Liver (tissue), 3 donors: ENCODE measurements around the gene GALNTL6.

Experiments
- EGR1 ChIP-seq, 2 donors: IDR thresholded peaks; 2 replicates each; pipeline ENCODE4 v1.6.1; 2016 to 2018; ENCODE audit warnings: antibody characterized with exemption in 2 of 2, low read depth in 2 of 2
- FOXA1 ChIP-seq: IDR thresholded peaks from 2 replicates; pipeline ENCODE4 v1.6.1; 2016; ENCODE audit warnings: antibody characterized with exemption
- JUND ChIP-seq, 2 donors: IDR thresholded peaks; 2 replicates each; pipeline ENCODE4 v1.6.1; 2016; ENCODE audit warnings: antibody characterized with exemption in 2 of 2
- RAD21 ChIP-seq, 2 donors: IDR thresholded peaks; 2 replicates each; pipeline ENCODE4 v1.6.1; 2016; ENCODE audit warnings: antibody characterized with exemption in 2 of 2, mild to moderate bottlenecking in 2 of 2
- RXRA ChIP-seq, 2 donors: IDR thresholded peaks; 2 replicates each; pipeline ENCODE4 v1.6.1; 2017 to 2018; ENCODE audit warnings: antibody characterized with exemption in 2 of 2, mild to moderate bottlenecking in 1 of 2
- SP1 ChIP-seq: IDR thresholded peaks from 2 replicates; pipeline ENCODE4 v1.6.1; 2018; ENCODE audit warnings: antibody characterized with exemption, mild to moderate bottlenecking
- TAF1 ChIP-seq: conservative IDR thresholded peaks from 2 replicates; pipeline ENCODE4 v1.6.1; 2016; ENCODE audit warnings: antibody characterized with exemption, mild to moderate bottlenecking
- YY1 ChIP-seq: IDR thresholded peaks from 2 replicates; pipeline ENCODE4 v1.6.1; 2016; ENCODE audit warnings: antibody characterized with exemption, mild to moderate bottlenecking
- TF ChIP-seq, protein P1 (sequence below): fragments of 150-350 bp; IDR thresholded peaks from 2 replicates; pipeline ENCODE4 v1.5.1; 2017; ENCODE audit warnings: improper control_type of control experiment, low read depth, low read length; ENCODE audit not compliant: missing input control
- TF ChIP-seq, protein P2 (sequence below): IDR thresholded peaks from 2 replicates; pipeline ENCODE4 v1.6.1; 2016; ENCODE audit warnings: antibody characterized with exemption
- TF ChIP-seq, protein P3 (sequence below): IDR thresholded peaks from 2 replicates; pipeline ENCODE4 v1.6.1; 2016; ENCODE audit warnings: antibody characterized with exemption
- TF ChIP-seq, protein P4 (sequence below): IDR thresholded peaks from 2 replicates; pipeline ENCODE4 v1.6.1; 2016; ENCODE audit warnings: antibody characterized with exemption, mild to moderate bottlenecking
- TF ChIP-seq, protein P5 (sequence below): IDR thresholded peaks from 2 replicates; pipeline ENCODE4 v1.6.1; 2016; ENCODE audit warnings: antibody characterized with exemption
- donor health status: healthy.
- donor health status: healthy.

DNA sequence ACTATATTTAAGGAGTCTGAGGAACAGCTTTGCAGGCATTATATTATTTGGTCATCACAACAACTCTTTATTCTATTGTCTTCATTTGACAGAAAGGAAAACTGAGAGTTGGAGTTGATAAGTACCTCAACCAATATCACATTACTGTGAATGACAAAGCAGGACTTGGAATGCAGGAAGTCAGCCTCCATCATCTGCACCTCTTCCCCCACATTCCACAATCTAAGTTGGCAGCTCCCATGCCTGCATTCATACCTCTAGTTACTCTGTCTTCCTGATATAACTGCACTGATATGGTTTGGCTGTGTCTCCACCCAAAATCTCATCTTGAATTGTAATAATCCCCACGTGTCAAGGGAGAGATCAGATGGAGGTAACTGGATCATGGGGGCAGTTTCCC is 356.7 kb downstream of the GALNTL6 start:
- TF ChIP-seq, protein P1, sequence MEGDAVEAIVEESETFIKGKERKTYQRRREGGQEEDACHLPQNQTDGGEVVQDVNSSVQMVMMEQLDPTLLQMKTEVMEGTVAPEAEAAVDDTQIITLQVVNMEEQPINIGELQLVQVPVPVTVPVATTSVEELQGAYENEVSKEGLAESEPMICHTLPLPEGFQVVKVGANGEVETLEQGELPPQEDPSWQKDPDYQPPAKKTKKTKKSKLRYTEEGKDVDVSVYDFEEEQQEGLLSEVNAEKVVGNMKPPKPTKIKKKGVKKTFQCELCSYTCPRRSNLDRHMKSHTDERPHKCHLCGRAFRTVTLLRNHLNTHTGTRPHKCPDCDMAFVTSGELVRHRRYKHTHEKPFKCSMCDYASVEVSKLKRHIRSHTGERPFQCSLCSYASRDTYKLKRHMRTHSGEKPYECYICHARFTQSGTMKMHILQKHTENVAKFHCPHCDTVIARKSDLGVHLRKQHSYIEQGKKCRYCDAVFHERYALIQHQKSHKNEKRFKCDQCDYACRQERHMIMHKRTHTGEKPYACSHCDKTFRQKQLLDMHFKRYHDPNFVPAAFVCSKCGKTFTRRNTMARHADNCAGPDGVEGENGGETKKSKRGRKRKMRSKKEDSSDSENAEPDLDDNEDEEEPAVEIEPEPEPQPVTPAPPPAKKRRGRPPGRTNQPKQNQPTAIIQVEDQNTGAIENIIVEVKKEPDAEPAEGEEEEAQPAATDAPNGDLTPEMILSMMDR, result no peak
- no peak for TF ChIP-seq YY1
- no peak for TF ChIP-seq SP1
- TF ChIP-seq, protein P2, sequence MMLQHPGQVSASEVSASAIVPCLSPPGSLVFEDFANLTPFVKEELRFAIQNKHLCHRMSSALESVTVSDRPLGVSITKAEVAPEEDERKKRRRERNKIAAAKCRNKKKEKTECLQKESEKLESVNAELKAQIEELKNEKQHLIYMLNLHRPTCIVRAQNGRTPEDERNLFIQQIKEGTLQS, result no peak
- no peak for TF ChIP-seq EGR1 (IDR thresholded peaks at IDR 0.05; ENCODE audit: low read depth in 2 of 2)
- TF ChIP-seq FOXA1, result no peak
- TF ChIP-seq, protein P3, sequence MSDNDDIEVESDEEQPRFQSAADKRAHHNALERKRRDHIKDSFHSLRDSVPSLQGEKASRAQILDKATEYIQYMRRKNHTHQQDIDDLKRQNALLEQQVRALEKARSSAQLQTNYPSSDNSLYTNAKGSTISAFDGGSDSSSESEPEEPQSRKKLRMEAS, result no peak
- no peak for TF ChIP-seq TAF1
- TF ChIP-seq, protein P4, sequence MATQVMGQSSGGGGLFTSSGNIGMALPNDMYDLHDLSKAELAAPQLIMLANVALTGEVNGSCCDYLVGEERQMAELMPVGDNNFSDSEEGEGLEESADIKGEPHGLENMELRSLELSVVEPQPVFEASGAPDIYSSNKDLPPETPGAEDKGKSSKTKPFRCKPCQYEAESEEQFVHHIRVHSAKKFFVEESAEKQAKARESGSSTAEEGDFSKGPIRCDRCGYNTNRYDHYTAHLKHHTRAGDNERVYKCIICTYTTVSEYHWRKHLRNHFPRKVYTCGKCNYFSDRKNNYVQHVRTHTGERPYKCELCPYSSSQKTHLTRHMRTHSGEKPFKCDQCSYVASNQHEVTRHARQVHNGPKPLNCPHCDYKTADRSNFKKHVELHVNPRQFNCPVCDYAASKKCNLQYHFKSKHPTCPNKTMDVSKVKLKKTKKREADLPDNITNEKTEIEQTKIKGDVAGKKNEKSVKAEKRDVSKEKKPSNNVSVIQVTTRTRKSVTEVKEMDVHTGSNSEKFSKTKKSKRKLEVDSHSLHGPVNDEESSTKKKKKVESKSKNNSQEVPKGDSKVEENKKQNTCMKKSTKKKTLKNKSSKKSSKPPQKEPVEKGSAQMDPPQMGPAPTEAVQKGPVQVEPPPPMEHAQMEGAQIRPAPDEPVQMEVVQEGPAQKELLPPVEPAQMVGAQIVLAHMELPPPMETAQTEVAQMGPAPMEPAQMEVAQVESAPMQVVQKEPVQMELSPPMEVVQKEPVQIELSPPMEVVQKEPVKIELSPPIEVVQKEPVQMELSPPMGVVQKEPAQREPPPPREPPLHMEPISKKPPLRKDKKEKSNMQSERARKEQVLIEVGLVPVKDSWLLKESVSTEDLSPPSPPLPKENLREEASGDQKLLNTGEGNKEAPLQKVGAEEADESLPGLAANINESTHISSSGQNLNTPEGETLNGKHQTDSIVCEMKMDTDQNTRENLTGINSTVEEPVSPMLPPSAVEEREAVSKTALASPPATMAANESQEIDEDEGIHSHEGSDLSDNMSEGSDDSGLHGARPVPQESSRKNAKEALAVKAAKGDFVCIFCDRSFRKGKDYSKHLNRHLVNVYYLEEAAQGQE, result no peak
- no peak for TF ChIP-seq RXRA (IDR thresholded peaks at IDR 0.05)
- TF ChIP-seq, protein P5, sequence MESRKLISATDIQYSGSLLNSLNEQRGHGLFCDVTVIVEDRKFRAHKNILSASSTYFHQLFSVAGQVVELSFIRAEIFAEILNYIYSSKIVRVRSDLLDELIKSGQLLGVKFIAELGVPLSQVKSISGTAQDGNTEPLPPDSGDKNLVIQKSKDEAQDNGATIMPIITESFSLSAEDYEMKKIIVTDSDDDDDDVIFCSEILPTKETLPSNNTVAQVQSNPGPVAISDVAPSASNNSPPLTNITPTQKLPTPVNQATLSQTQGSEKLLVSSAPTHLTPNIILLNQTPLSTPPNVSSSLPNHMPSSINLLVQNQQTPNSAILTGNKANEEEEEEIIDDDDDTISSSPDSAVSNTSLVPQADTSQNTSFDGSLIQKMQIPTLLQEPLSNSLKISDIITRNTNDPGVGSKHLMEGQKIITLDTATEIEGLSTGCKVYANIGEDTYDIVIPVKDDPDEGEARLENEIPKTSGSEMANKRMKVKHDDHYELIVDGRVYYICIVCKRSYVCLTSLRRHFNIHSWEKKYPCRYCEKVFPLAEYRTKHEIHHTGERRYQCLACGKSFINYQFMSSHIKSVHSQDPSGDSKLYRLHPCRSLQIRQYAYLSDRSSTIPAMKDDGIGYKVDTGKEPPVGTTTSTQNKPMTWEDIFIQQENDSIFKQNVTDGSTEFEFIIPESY, result no peak
- no peak for TF ChIP-seq RAD21 (IDR thresholded peaks at IDR 0.05)
- TF ChIP-seq JUND (IDR thresholded peaks at IDR 0.05), result no peak
